ENCODE measurements around the gene RMRP. TPM values are rescaled to one million over a fixed set of nuclear protein-coding genes. Genes with fewer than 3 reads are reported as not detected.
A peak's percentile ranks its signal among the peaks of the same experiment; 100 is the strongest.

The RMRP gene
- total and polyA plus RNA-seq, 9 of the 15 experiments (the other 6 are each of a cell fraction or from before 2014, with no cell fraction given), result 75.7 to 89,974 (median 13,378) TPM; not detected in 3

GRCh38 chr9:35664531-35665470, 7.0 kb upstream of the RMRP start, which contains the start of gene ARHGEF39 (continued):
- TF ChIP-seq, protein P1, sequence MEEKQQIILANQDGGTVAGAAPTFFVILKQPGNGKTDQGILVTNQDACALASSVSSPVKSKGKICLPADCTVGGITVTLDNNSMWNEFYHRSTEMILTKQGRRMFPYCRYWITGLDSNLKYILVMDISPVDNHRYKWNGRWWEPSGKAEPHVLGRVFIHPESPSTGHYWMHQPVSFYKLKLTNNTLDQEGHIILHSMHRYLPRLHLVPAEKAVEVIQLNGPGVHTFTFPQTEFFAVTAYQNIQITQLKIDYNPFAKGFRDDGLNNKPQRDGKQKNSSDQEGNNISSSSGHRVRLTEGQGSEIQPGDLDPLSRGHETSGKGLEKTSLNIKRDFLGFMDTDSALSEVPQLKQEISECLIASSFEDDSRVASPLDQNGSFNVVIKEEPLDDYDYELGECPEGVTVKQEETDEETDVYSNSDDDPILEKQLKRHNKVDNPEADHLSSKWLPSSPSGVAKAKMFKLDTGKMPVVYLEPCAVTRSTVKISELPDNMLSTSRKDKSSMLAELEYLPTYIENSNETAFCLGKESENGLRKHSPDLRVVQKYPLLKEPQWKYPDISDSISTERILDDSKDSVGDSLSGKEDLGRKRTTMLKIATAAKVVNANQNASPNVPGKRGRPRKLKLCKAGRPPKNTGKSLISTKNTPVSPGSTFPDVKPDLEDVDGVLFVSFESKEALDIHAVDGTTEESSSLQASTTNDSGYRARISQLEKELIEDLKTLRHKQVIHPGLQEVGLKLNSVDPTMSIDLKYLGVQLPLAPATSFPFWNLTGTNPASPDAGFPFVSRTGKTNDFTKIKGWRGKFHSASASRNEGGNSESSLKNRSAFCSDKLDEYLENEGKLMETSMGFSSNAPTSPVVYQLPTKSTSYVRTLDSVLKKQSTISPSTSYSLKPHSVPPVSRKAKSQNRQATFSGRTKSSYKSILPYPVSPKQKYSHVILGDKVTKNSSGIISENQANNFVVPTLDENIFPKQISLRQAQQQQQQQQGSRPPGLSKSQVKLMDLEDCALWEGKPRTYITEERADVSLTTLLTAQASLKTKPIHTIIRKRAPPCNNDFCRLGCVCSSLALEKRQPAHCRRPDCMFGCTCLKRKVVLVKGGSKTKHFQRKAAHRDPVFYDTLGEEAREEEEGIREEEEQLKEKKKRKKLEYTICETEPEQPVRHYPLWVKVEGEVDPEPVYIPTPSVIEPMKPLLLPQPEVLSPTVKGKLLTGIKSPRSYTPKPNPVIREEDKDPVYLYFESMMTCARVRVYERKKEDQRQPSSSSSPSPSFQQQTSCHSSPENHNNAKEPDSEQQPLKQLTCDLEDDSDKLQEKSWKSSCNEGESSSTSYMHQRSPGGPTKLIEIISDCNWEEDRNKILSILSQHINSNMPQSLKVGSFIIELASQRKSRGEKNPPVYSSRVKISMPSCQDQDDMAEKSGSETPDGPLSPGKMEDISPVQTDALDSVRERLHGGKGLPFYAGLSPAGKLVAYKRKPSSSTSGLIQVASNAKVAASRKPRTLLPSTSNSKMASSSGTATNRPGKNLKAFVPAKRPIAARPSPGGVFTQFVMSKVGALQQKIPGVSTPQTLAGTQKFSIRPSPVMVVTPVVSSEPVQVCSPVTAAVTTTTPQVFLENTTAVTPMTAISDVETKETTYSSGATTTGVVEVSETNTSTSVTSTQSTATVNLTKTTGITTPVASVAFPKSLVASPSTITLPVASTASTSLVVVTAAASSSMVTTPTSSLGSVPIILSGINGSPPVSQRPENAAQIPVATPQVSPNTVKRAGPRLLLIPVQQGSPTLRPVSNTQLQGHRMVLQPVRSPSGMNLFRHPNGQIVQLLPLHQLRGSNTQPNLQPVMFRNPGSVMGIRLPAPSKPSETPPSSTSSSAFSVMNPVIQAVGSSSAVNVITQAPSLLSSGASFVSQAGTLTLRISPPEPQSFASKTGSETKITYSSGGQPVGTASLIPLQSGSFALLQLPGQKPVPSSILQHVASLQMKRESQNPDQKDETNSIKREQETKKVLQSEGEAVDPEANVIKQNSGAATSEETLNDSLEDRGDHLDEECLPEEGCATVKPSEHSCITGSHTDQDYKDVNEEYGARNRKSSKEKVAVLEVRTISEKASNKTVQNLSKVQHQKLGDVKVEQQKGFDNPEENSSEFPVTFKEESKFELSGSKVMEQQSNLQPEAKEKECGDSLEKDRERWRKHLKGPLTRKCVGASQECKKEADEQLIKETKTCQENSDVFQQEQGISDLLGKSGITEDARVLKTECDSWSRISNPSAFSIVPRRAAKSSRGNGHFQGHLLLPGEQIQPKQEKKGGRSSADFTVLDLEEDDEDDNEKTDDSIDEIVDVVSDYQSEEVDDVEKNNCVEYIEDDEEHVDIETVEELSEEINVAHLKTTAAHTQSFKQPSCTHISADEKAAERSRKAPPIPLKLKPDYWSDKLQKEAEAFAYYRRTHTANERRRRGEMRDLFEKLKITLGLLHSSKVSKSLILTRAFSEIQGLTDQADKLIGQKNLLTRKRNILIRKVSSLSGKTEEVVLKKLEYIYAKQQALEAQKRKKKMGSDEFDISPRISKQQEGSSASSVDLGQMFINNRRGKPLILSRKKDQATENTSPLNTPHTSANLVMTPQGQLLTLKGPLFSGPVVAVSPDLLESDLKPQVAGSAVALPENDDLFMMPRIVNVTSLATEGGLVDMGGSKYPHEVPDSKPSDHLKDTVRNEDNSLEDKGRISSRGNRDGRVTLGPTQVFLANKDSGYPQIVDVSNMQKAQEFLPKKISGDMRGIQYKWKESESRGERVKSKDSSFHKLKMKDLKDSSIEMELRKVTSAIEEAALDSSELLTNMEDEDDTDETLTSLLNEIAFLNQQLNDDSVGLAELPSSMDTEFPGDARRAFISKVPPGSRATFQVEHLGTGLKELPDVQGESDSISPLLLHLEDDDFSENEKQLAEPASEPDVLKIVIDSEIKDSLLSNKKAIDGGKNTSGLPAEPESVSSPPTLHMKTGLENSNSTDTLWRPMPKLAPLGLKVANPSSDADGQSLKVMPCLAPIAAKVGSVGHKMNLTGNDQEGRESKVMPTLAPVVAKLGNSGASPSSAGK (IDR thresholded peaks at IDR 0.05), result no peak
- TF ChIP-seq, protein P2, sequence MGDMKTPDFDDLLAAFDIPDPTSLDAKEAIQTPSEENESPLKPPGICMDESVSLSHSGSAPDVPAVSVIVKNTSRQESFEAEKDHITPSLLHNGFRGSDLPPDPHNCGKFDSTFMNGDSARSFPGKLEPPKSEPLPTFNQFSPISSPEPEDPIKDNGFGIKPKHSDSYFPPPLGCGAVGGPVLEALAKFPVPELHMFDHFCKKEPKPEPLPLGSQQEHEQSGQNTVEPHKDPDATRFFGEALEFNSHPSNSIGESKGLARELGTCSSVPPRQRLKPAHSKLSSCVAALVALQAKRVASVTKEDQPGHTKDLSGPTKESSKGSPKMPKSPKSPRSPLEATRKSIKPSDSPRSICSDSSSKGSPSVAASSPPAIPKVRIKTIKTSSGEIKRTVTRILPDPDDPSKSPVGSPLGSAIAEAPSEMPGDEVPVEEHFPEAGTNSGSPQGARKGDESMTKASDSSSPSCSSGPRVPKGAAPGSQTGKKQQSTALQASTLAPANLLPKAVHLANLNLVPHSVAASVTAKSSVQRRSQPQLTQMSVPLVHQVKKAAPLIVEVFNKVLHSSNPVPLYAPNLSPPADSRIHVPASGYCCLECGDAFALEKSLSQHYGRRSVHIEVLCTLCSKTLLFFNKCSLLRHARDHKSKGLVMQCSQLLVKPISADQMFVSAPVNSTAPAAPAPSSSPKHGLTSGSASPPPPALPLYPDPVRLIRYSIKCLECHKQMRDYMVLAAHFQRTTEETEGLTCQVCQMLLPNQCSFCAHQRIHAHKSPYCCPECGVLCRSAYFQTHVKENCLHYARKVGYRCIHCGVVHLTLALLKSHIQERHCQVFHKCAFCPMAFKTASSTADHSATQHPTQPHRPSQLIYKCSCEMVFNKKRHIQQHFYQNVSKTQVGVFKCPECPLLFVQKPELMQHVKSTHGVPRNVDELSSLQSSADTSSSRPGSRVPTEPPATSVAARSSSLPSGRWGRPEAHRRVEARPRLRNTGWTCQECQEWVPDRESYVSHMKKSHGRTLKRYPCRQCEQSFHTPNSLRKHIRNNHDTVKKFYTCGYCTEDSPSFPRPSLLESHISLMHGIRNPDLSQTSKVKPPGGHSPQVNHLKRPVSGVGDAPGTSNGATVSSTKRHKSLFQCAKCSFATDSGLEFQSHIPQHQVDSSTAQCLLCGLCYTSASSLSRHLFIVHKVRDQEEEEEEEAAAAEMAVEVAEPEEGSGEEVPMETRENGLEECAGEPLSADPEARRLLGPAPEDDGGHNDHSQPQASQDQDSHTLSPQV (IDR thresholded peaks at IDR 0.05), result peak; percentile 56; the same call in 1 of the 2 replicates
- no peak for TF ChIP-seq MEF2D (tag; conservative IDR thresholded peaks at IDR 0.05; ENCODE audit: low read depth)
- TF ChIP-seq SMAD1 (IDR thresholded peaks at IDR 0.05; ENCODE audit: low read depth, low read length, partially characterized antibody), result no peak
- TF ChIP-seq GATAD2B (IDR thresholded peaks at IDR 0.05; ENCODE audit: borderline replicate concordance), result peak; percentile 46; the same call in 1 of the 2 replicates
- TF ChIP-seq HDAC3 (IDR thresholded peaks at IDR 0.05; ENCODE audit: borderline replicate concordance, partially characterized antibody), result no peak
- no peak for TF ChIP-seq ZNF511 (CRISPR knock-in tag; IDR thresholded peaks at IDR 0.05)
